ENCODE measurements around the gene MED13L.

- TF ChIP-seq CTCF (IDR thresholded peaks at IDR 0.05): no peak
- no peak for TF ChIP-seq POLR2A (IDR thresholded peaks at IDR 0.05)
These were observed 133.6 kb downstream of the MED13L start for GRCh38 chr12:116143909-116144308.

All from thyroid gland (tissue), 4 donors.